K562 (cell line): ENCODE measurements around the gene TOR1B. TPM values are rescaled to one million over a fixed set of nuclear protein-coding genes. Genes with fewer than 3 reads are reported as not detected.

Experiments used
- CGGBP1 ChIP-seq: fragments of 250-450 bp; sonication (Bioruptor Pico); IDR thresholded peaks from 2 replicates; pipeline ENCODE4 v1.9.0; 2021; ENCODE audit warnings: mild to moderate bottlenecking
- CLOCK ChIP-seq: fragments of 250-450 bp; sonication (Bioruptor Pico); IDR thresholded peaks from 2 replicates; pipeline ENCODE4 v1.4.0; 2020; ENCODE audit warnings: mild to moderate bottlenecking, moderate library complexity, borderline replicate concordance
- CREB3L1 ChIP-seq: fragments of 450-650 bp; IDR thresholded peaks from 2 replicates; pipeline ENCODE4 v1.6.1; 2014; ENCODE audit warnings: low read depth, mild to moderate bottlenecking, moderate library complexity, borderline replicate concordance
- DEAF1 ChIP-seq: fragments of 450-650 bp; formaldehyde crosslinking; IDR thresholded peaks from 2 replicates; pipeline ENCODE4 v1.4.0; 2020; ENCODE audit warnings: mild to moderate bottlenecking, moderate library complexity
- DIDO1 ChIP-seq: fragments of 450-650 bp; IDR thresholded peaks from 2 replicates; pipeline ENCODE4 v1.6.1; 2016; ENCODE audit warnings: low read depth, missing biosample characterization, missing genetic modification characterization
- ELF1 ChIP-seq: fragments of 200-800 bp; sonication (Bioruptor generic); IDR thresholded peaks from 2 replicates; pipeline ENCODE4 v1.6.1; 2016; ENCODE audit warnings: missing genetic modification characterization, missing compliant biosample characterization
- KLF1 ChIP-seq: fragments of 450-650 bp; IDR thresholded peaks from 2 replicates; pipeline ENCODE4 v1.6.1; 2016; ENCODE audit warnings: missing genetic modification characterization, missing compliant biosample characterization
- LCOR ChIP-seq: sonication (generic); formaldehyde crosslinking; IDR thresholded peaks from 2 replicates; pipeline ENCODE4 v1.8.0; 2022; ENCODE audit warnings: mild to moderate bottlenecking, missing genetic modification reagents
- MAFF ChIP-seq: IDR thresholded peaks from 2 replicates; pipeline ENCODE4 v1.6.1; 2012; ENCODE audit warnings: low read length, improper control_type of control experiment
- MCM3 ChIP-seq: fragments of 450-650 bp; IDR thresholded peaks from 2 replicates; pipeline ENCODE4 v1.6.1; 2016
- NR0B1 ChIP-seq: fragments of 450-650 bp; IDR thresholded peaks from one replicate; pipeline ENCODE4 v1.6.1; 2018; ENCODE audit warnings: mild to moderate bottlenecking, moderate library complexity; ENCODE audit not compliant: partially characterized antibody
- NR2C1 ChIP-seq, 2 experiments: fragments of 450-650 bp; IDR thresholded peaks; 2 replicates each; pipeline ENCODE4 v1.6.1; 2017; ENCODE audit warnings: mild to moderate bottlenecking in 2 of 2, antibody characterized with exemption in 1 of 2, inconsistent platforms in 1 of 2, missing compliant biosample characterization in 1 of 2, missing genetic modification characterization in 1 of 2
- NRF1 ChIP-seq, 2 experiments: fragments of 450-650 bp; IDR thresholded peaks in 1 of 2; conservative IDR thresholded peaks in 1 of 2; 2 replicates each; pipeline ENCODE4 v1.6.1; 2014; ENCODE audit warnings: mild to moderate bottlenecking in 2 of 2
- POLR2AphosphoS2 ChIP-seq: IDR thresholded peaks from 2 replicates; pipeline ENCODE4 v1.6.1; 2012; ENCODE audit warnings: low read length, improper control_type of control experiment
- SREBF1 ChIP-seq: fragments of 150-350 bp; IDR thresholded peaks from 2 replicates; pipeline ENCODE4 v1.6.1; 2014; ENCODE audit warnings: antibody characterized with exemption, low read depth, low read length, borderline replicate concordance
- TCF3 ChIP-seq: sonication (generic); formaldehyde crosslinking; IDR thresholded peaks from 2 replicates; pipeline ENCODE4 v1.4.0; 2020; ENCODE audit warnings: mild to moderate bottlenecking, missing genetic modification reagents
- XRCC4 ChIP-seq: IDR thresholded peaks from one replicate; pipeline ENCODE4 v1.6.1; 2011; ENCODE audit not compliant: insufficient read depth, insufficient read length; ENCODE audit errors: extremely low read depth
- ZBTB12 ChIP-seq: fragments of 250-450 bp; sonication (Bioruptor Pico); IDR thresholded peaks from 2 replicates; pipeline ENCODE4 v1.4.0; 2020
- ZC3H4 ChIP-seq: sonication (generic); formaldehyde crosslinking; IDR thresholded peaks from 2 replicates; pipeline ENCODE4 v1.9.0; 2021; ENCODE audit warnings: missing genetic modification reagents, borderline replicate concordance
- ZNF764 ChIP-seq: fragments of 250-450 bp; sonication (Bioruptor Pico); IDR thresholded peaks from 2 replicates; pipeline ENCODE4 v1.4.0; 2020; ENCODE audit warnings: low read depth, mild to moderate bottlenecking, moderate library complexity
- polyA plus RNA-seq, 8 experiments: library from polyadenylated mRNA; depleted of rRNA in 4 of 8; stranded (reverse) in 5 of 8; unstranded in 3 of 8; fragments of >200 nt; fragmentation: Nextera tagmentation in 2 of 8; fragmentation: Illumina TruSeq in 1 of 8; extraction: Ambion mirVana in 2 of 8; extraction: Trizol in 1 of 8; gene quantifications; 2 replicates each; pipeline versions ENCODE4 v1.2.1 to v1.2.3, GENCODE V29; 2011 to 2014; ENCODE audit warnings: inconsistent platforms in 1 of 8, missing spikeins in 1 of 8
- total RNA-seq, 7 experiments: library from RNA; depleted of rRNA in 6 of 7; stranded (reverse); fragments of >200 nt in 6 of 7; fragmentation: Illumina TruSeq in 2 of 7; extraction: Trizol in 2 of 7; gene quantifications; 2 replicates each; pipeline versions ENCODE4 v1.2.1 to v1.2.3, GENCODE V29; 2011 to 2021; ENCODE audit warnings: low replicate concordance in 1 of 7

TOR1B gene
- total and polyA plus RNA-seq, 9 of the 15 experiments (the other 6 are each of a cell fraction or from before 2014, with no cell fraction given) = 4.2 to 36.5 (median 24.6) TPM

GRCh38 chr9:129838707-129839259 is 35.8 kb downstream of the TOR1B start (continued):
- no peak for TF ChIP-seq NR0B1
- TF ChIP-seq LCOR (CRISPR knock-in tag) = no peak
- TF ChIP-seq DIDO1 (tag) = no peak
- TF ChIP-seq CREB3L1 = no peak
- no peak for TF ChIP-seq ZBTB12 (CRISPR knock-in tag)
- TF ChIP-seq ZC3H4 = no peak
- TF ChIP-seq POLR2AphosphoS2 = no peak
- TF ChIP-seq DEAF1 = no peak
- TF ChIP-seq TCF3 (CRISPR knock-in tag) = peak; percentile 55; the same call in 1 of the 2 replicates
- TF ChIP-seq NR2C1 (IDR thresholded peaks at IDR 0.05) = no peak
- TF ChIP-seq NR2C1 (tag; IDR thresholded peaks at IDR 0.05) = peak; percentile 23
- peak; percentile 53 to 59; a peak in 3 of 4 replicates for TF ChIP-seq NRF1 (conservative IDR thresholded peaks at IDR 0.05 in 1 of 2, IDR thresholded peaks at IDR 0.05 in 1 of 2)
- TF ChIP-seq MCM3 = no peak
- TF ChIP-seq ELF1 = no peak
- no peak for TF ChIP-seq CGGBP1 (CRISPR knock-in tag)
- TF ChIP-seq XRCC4 = no peak
- TF ChIP-seq CLOCK (CRISPR knock-in tag) = no peak
- TF ChIP-seq SREBF1 = no peak
- no peak for TF ChIP-seq KLF1 (tag)
- TF ChIP-seq MAFF = peak; percentile 35; the same call in 1 of the 2 replicates
- no peak for TF ChIP-seq ZNF764
